ENCODE measurements around the gene LARGE1. TPM values are rescaled to one million over a fixed set of nuclear protein-coding genes. Genes with fewer than 3 reads are reported as not detected.

Gene LARGE1
- total and polyA plus RNA-seq, 2 donors (not counting 1 experiment from before 2014, with no cell fraction given) = 14.1 to 19.2 TPM

DNA sequence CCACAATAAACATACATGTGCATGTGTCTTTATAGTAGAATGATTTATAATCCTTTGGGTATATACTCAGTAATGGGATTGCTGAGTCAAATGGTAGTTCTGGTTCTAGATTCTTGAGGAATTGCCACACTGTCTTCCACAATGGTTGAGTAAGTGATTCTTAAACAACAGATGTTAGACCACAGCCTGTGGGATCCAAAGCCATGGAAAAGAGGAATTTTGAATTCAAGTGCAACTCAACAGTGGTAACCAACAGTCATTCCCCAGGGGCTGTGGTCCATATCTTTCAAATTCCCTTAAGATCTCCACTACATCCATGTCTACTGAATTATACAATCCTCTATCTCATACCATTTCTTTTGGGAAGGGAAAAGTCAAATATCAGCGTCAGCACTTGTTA lies 321.5 kb downstream of the LARGE1 start:
- Histone ChIP-seq H3K4me2 (ENCODE audit: extremely low read depth, insufficient read depth, low read length) (no peak overlapping the region), H3K4me3 (replicated peaks in 1 of 4; ENCODE audit: control extremely low read depth in 1 of 4, insufficient read depth in 1 of 4, low read depth in 3 of 4, low read length in 4 of 4) (no peak overlapping the region), H3K4me1 (ENCODE audit: control insufficient read depth, extremely low read depth, insufficient read depth, low read length) (no peaks in the 10 kb centered on the region), H2AFZ (ENCODE audit: low read length) (no peak overlapping the region), H4K20me1 (ENCODE audit: control insufficient read depth, extremely low read depth, insufficient read depth, low read length) (no peaks in the 10 kb centered on the region), H3K27ac (ENCODE audit: insufficient read depth, low read length) (no peak overlapping the region), H3K79me2 (ENCODE audit: control insufficient read depth, insufficient read depth, low read length) (no peaks in the 10 kb centered on the region), H3K9me3 (ENCODE audit: control insufficient read depth, insufficient read depth, low read depth, low read length) (no peaks in the 10 kb centered on the region), H3K27me3 (ENCODE audit: control insufficient read depth, insufficient read depth, low read length) (no peaks in the 10 kb centered on the region), H3K36me3 (ENCODE audit: control insufficient read depth, insufficient read depth, low read length) (no peaks in the 10 kb centered on the region), H3K9ac (ENCODE audit: insufficient read depth, low read length) (no peak overlapping the region)
- DNase-seq (ENCODE audit: low read depth in 2 of 2) = no peak
- TF ChIP-seq EZH2 (IDR thresholded peaks at IDR 0.05; ENCODE audit: low read length, missing control alignments) = no peak
- no peak for TF ChIP-seq CTCF (conservative IDR thresholded peaks at IDR 0.05 in 1 of 2, IDR thresholded peaks at IDR 0.05 in 1 of 2; ENCODE audit: low read depth in 1 of 2, low read length in 2 of 2)

GRCh38 chr22:33597274-33597985 lies 322.8 kb downstream of the LARGE1 start:
- no peak for DNase-seq (ENCODE audit: low read depth in 2 of 2)
- Histone ChIP-seq H3K9me3 (ENCODE audit: control insufficient read depth, insufficient read depth, low read depth, low read length) (no peaks in the 10 kb centered on the region), H3K4me2 (ENCODE audit: extremely low read depth, insufficient read depth, low read length) (no peak overlapping the region), H3K36me3 (ENCODE audit: control insufficient read depth, insufficient read depth, low read length) (no peaks in the 10 kb centered on the region), H3K9ac (ENCODE audit: insufficient read depth, low read length) (no peak overlapping the region), H3K27me3 (ENCODE audit: control insufficient read depth, insufficient read depth, low read length) (no peaks in the 10 kb centered on the region), H3K79me2 (ENCODE audit: control insufficient read depth, insufficient read depth, low read length) (no peaks in the 10 kb centered on the region), H3K4me1 (ENCODE audit: control insufficient read depth, extremely low read depth, insufficient read depth, low read length) (no peaks in the 10 kb centered on the region), H4K20me1 (ENCODE audit: control insufficient read depth, extremely low read depth, insufficient read depth, low read length) (no peaks in the 10 kb centered on the region), H2AFZ (ENCODE audit: low read length) (no peak overlapping the region), H3K27ac (ENCODE audit: insufficient read depth, low read length) (no peak overlapping the region), H3K4me3 (replicated peaks in 1 of 4; ENCODE audit: control extremely low read depth in 1 of 4, insufficient read depth in 1 of 4, low read depth in 3 of 4, low read length in 4 of 4) (no peak overlapping the region)
- TF ChIP-seq CTCF (conservative IDR thresholded peaks at IDR 0.05 in 1 of 2, IDR thresholded peaks at IDR 0.05 in 1 of 2; ENCODE audit: low read depth in 1 of 2, low read length in 2 of 2) (no peak), EZH2 (IDR thresholded peaks at IDR 0.05; ENCODE audit: low read length, missing control alignments) (no peak)

- H4K20me1 ChIP-seq (ENCODE audit: control insufficient read depth, extremely low read depth, insufficient read depth, low read length) = no peaks in the 10 kb centered on the region
- H3K9ac ChIP-seq (ENCODE audit: insufficient read depth, low read length) = no peak overlapping the region
- H3K27ac ChIP-seq (ENCODE audit: insufficient read depth, low read length) = no peak overlapping the region
- no peaks in the 10 kb centered on the region for H3K9me3 ChIP-seq (ENCODE audit: control insufficient read depth, insufficient read depth, low read depth, low read length)
- H2AFZ ChIP-seq (ENCODE audit: low read length) = no peak overlapping the region
- no peaks in the 10 kb centered on the region for H3K79me2 ChIP-seq (ENCODE audit: control insufficient read depth, insufficient read depth, low read length)
- H3K4me1 ChIP-seq (ENCODE audit: control insufficient read depth, extremely low read depth, insufficient read depth, low read length) = no peaks in the 10 kb centered on the region
- H3K27me3 ChIP-seq (ENCODE audit: control insufficient read depth, insufficient read depth, low read length) = no peaks in the 10 kb centered on the region
- TF ChIP-seq CTCF (conservative IDR thresholded peaks at IDR 0.05 in 1 of 2, IDR thresholded peaks at IDR 0.05 in 1 of 2; ENCODE audit: low read depth in 1 of 2, low read length in 2 of 2) = no peak
- no peak overlapping the region for H3K4me3 ChIP-seq (replicated peaks in 1 of 4; ENCODE audit: control extremely low read depth in 1 of 4, insufficient read depth in 1 of 4, low read depth in 3 of 4, low read length in 4 of 4)
- no peak overlapping the region for H3K4me2 ChIP-seq (ENCODE audit: extremely low read depth, insufficient read depth, low read length)
- H3K36me3 ChIP-seq (ENCODE audit: control insufficient read depth, insufficient read depth, low read length) = no peaks in the 10 kb centered on the region
- DNase-seq (ENCODE audit: low read depth in 2 of 2) = no peak
Measured at GRCh38 chr22:33593818-33594217, 326.5 kb downstream of the LARGE1 start.

All from fibroblast of lung (primary cell).